Muscle layer of duodenum (tissue), 2 donors: Measurements from ENCODE around the gene STAB2.

Experiments
- H3K27ac ChIP-seq: one replicate; pipeline ENCODE4 v1.7.0; 2013; ENCODE audit warnings: mild to moderate bottlenecking, low read length
- H3K27me3 ChIP-seq: one replicate; pipeline ENCODE4 v1.7.0; 2013; ENCODE audit warnings: low read depth, mild to moderate bottlenecking, control low read depth, low read length
- H3K36me3 ChIP-seq, 2 donors: one replicate each; pipeline ENCODE4 v1.7.0; 2013; ENCODE audit warnings: low read length in 2 of 2, control low read depth in 1 of 2, mild to moderate bottlenecking in 1 of 2; ENCODE audit not compliant: insufficient read depth in 2 of 2, control insufficient read depth in 1 of 2
- H3K4me1 ChIP-seq, 2 donors: one replicate each; pipeline ENCODE4 v1.7.0; 2013; ENCODE audit warnings: low read length in 2 of 2, mild to moderate bottlenecking in 2 of 2, control low read depth in 1 of 2, moderate library complexity in 1 of 2; ENCODE audit not compliant: insufficient read depth in 2 of 2, control insufficient read depth in 1 of 2
- H3K4me3 ChIP-seq, 2 donors: one replicate each; pipeline ENCODE4 v1.7.0; 2013; ENCODE audit warnings: low read length in 2 of 2, low read depth in 1 of 2, mild to moderate bottlenecking in 1 of 2
- H3K9me3 ChIP-seq, 2 donors: one replicate each; pipeline ENCODE4 v1.7.0; 2013; ENCODE audit warnings: low read length in 2 of 2, control low read depth in 1 of 2, mild to moderate bottlenecking in 1 of 2; ENCODE audit not compliant: control insufficient read depth in 1 of 2
- donor health status: healthy.

STAB2 gene

GRCh38 chr12:103748875-103749274 lies 161.8 kb downstream of the STAB2 start:
- Histone ChIP-seq H3K9me3 (no peaks in the 10 kb centered on the region), H3K4me1 (no peaks in the 10 kb centered on the region), H3K36me3 (no peaks in the 10 kb centered on the region), H3K27ac (no peak overlapping the region), H3K4me3 (no peak overlapping the region), H3K27me3 (no peaks in the 10 kb centered on the region)

- Histone ChIP-seq H3K27ac (no peak overlapping the region), H3K4me1 (no peaks in the 10 kb centered on the region), H3K36me3 (no peaks in the 10 kb centered on the region), H3K9me3 (no peaks in the 10 kb centered on the region), H3K4me3 (no peak overlapping the region), H3K27me3 (no peaks in the 10 kb centered on the region)
These were observed 164.1 kb downstream of the STAB2 start for GRCh38 chr12:103751171-103751570.

- Histone ChIP-seq H3K36me3 (no peaks in the 10 kb centered on the region), H3K4me1 (no peaks in the 10 kb centered on the region), H3K27me3 (no peaks in the 10 kb centered on the region), H3K9me3 (no peaks in the 10 kb centered on the region), H3K4me3 (no peak overlapping the region), H3K27ac (no peak overlapping the region)
These were observed 164.5 kb downstream of the STAB2 start for GRCh38 chr12:103751600-103751999.

DNA sequence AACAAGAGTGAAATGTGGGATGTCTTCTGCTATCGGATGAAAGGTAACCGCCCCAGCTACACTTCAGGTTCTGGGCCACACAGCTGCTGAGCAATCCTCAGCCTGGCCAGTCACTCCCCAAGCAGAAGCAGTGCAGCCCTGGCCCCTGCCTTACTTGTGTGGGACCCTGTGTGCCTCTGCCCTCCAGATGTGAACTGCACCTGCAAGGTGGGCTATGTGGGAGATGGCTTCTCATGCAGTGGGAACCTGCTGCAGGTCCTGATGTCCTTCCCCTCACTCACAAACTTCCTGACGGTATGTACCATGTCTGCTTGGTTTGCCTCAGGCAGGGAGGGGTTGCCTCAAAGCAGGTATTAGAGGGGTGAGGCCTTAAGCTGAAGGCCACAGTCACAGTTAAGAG lies 168.4 kb downstream of the STAB2 start:
- Histone ChIP-seq H3K9me3 (no peaks in the 10 kb centered on the region), H3K27ac (no peak overlapping the region), H3K36me3 (no peaks in the 10 kb centered on the region), H3K4me1 (no peaks in the 10 kb centered on the region), H3K27me3 (no peaks in the 10 kb centered on the region), H3K4me3 (no peak overlapping the region)

- H3K9me3 ChIP-seq, result no peaks in the 10 kb centered on the region
- no peaks in the 10 kb centered on the region for H3K4me1 ChIP-seq
- no peak overlapping the region for H3K27ac ChIP-seq
- H3K4me3 ChIP-seq, result no peak overlapping the region
- H3K27me3 ChIP-seq, result no peaks in the 10 kb centered on the region
- H3K36me3 ChIP-seq, result no peaks in the 10 kb centered on the region
These were observed 169.4 kb downstream of the STAB2 start for GRCh38 chr12:103756443-103756842.

- H3K4me1 ChIP-seq, result no peaks in the 10 kb centered on the region
- H3K27me3 ChIP-seq, result no peaks in the 10 kb centered on the region
- H3K36me3 ChIP-seq, result peaks cover 0 to 3% of the 10 kb centered on the region in 2 donors
- no peak overlapping the region for H3K4me3 ChIP-seq
- no peak overlapping the region for H3K27ac ChIP-seq
- no peaks in the 10 kb centered on the region for H3K9me3 ChIP-seq
These were observed 170.2 kb downstream of the STAB2 start for GRCh38 chr12:103757248-103757647.

DNA sequence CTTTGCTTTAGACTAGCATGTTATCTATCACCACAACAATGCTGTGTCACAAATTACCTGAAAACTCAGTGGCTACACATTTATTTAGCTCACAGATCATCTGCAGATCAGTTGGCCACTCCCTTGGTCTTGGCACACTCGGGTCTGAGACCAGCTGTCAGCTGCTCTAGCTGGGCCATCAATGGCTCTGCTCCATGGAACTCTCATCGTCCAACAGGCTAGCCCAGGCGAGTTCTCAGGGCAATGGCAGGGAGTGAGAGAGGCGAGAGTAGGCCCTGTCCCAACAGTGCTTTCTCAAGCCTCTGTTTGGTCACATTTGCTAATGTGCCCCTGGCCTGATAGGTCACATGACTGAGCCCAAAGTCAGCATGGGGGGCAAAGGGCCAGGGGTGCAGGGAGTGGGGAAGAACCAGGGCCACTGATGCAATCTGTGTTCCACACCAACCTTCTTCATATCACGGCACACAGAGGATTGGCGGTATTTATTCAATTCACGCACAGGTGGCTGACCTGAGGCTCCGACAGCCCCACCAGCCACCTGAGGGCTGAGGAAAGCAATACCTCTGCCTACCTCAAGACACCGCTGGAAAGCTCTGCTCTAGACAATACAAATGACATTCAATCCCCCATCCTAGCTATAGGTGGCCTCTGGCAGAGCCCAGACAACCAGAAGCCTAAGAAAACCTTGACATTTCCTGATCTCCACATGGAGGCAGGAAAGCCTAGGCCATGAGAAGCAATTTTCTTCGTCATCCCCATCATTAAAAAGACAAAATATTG lies 171.4 kb downstream of the STAB2 start:
- Histone ChIP-seq H3K27me3 (no peaks in the 10 kb centered on the region), H3K4me1 (no peaks in the 10 kb centered on the region), H3K9me3 (no peaks in the 10 kb centered on the region), H3K4me3 (no peak overlapping the region), H3K27ac (no peak overlapping the region), H3K36me3 (peaks cover 0 to 8% of the 10 kb centered on the region in 2 donors)

- peaks cover 0 to 30% of the 10 kb centered on the region in 2 donors for H3K36me3 ChIP-seq
These were observed 175.4 kb downstream of the STAB2 start for GRCh38 chr12:103762473-103762872.

DNA sequence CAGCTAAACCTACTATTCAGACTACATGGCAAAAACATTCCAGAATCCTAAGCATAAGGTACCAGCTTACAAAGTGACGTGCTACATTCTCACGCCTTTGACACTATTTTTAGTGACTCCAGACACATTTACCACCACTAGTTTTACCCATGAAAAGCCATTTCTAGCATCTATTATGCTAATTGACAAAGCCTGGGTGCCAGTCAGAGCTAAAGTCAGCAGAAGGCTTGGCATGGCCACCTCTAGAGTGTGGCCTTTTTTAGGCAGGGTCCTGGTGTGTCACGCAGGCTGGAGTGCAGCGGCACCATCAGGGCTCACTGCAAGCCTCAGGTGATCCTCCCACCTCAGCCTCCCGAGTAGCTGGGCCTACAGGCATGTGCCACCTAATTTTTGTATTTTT lies 178.2 kb downstream of the STAB2 start:
- Histone ChIP-seq H3K4me3 (no peak overlapping the region), H3K27ac (no peak overlapping the region), H3K9me3 (no peaks in the 10 kb centered on the region), H3K36me3 (peaks cover 0 to 37% of the 10 kb centered on the region in 2 donors), H3K4me1 (no peaks in the 10 kb centered on the region), H3K27me3 (no peaks in the 10 kb centered on the region)

More at GRCh38 chr12:103762473-103762872, 175.4 kb downstream of the STAB2 start:
- Histone ChIP-seq H3K27ac (no peak overlapping the region), H3K4me3 (no peak overlapping the region), H3K4me1 (no peaks in the 10 kb centered on the region), H3K27me3 (no peaks in the 10 kb centered on the region), H3K9me3 (no peaks in the 10 kb centered on the region)

DNA sequence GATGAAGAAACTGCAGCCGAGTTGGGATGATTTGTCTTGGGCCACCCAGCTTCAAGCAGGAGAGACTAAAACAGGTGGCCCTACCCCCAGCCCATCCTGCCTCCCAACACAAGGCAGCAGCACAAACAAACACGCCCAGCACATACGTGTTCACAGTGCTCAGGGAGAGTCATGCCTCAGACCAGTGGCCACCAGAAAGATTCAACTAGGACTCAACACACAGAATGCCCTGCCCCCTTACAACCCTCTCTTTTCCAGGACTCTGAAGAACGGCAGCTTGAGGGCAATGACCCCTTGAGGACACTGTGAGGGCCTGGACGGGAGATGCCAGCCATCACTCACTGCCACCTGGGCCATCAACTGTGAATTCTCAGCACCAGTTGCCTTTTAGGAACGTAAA lies 179.0 kb downstream of the STAB2 start:
- peaks cover 0 to 44% of the 10 kb centered on the region in 2 donors for H3K36me3 ChIP-seq
- H3K27me3 ChIP-seq, result no peaks in the 10 kb centered on the region
- H3K4me1 ChIP-seq, result no peaks in the 10 kb centered on the region
- H3K27ac ChIP-seq, result no peak overlapping the region
- H3K9me3 ChIP-seq, result no peaks in the 10 kb centered on the region
- no peak overlapping the region for H3K4me3 ChIP-seq

GRCh38 chr12:103768467-103769123 lies 181.5 kb downstream of the STAB2 start:
- H3K4me3 ChIP-seq, result no peak overlapping the region
- H3K4me1 ChIP-seq, result peaks cover 0 to 15% of the 10 kb centered on the region in 2 donors
- no peaks in the 10 kb centered on the region for H3K27me3 ChIP-seq
- peaks cover 0 to 35% of the 10 kb centered on the region in 2 donors for H3K36me3 ChIP-seq
- H3K27ac ChIP-seq, result no peak overlapping the region
- H3K9me3 ChIP-seq, result no peaks in the 10 kb centered on the region
